Endothelial cell of hepatic sinusoid (primary cell): ENCODE results near the gene EEFSEC.

Experiments used
- in situ Hi-C: cut with HindIII; loops from 2 replicates; pipeline ENCODE4 v1.10.0; 2017; ENCODE audit warnings: low sequenced_read_pairs

The EEFSEC gene

GRCh38 chr3:128360705-128361271, 207.5 kb downstream of the EEFSEC start:
- in situ Hi-C loops: no loop called here

- in situ Hi-C loops: no loop called here
Measured at GRCh38 chr3:128362026-128362965, 209.0 kb downstream of the EEFSEC start.

GRCh38 chr3:128364291-128364690, 211.0 kb downstream of the EEFSEC start:
- in situ Hi-C loops: no loop called here

- in situ Hi-C loops: loop anchor here (5.0 kb wide), 1 partner anchor 38 kb away; no protein-coding TSS in a partner anchor
Measured at GRCh38 chr3:128364808-128365360, 211.6 kb downstream of the EEFSEC start.

DNA sequence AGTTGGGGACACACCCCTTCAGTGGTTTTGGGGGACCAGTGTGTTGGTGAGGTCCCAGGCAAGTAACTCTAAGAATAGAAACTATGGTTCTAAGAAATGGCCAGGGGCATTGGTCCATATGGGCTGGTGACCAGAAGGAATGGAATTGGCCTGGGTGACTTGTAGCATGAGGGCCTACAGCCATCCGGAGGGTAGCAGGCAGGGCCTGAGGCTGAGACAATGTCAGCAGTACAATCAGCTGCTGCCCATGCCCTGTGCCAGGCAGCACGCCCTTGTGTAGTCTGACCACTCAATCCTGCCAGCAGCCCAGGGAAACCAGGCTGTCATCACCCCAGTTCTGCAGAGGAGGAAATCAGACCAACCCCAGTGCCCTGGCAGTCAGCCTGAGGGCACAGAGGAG, 212.9 kb downstream of the EEFSEC start:
- in situ Hi-C loops: loop anchor here (5.0 kb wide), 1 partner anchor 39 kb away; no protein-coding TSS in a partner anchor

GRCh38 chr3:128366652-128367051, 213.4 kb downstream of the EEFSEC start:
- in situ Hi-C loops: loop anchor here (5.0 kb wide), 1 partner anchor 39 kb away; no protein-coding TSS in a partner anchor

- in situ Hi-C loops: loop anchor here (5.0 kb wide), 1 partner anchor 40 kb away; no protein-coding TSS in a partner anchor
Measured at GRCh38 chr3:128367221-128367620, 213.9 kb downstream of the EEFSEC start.

DNA sequence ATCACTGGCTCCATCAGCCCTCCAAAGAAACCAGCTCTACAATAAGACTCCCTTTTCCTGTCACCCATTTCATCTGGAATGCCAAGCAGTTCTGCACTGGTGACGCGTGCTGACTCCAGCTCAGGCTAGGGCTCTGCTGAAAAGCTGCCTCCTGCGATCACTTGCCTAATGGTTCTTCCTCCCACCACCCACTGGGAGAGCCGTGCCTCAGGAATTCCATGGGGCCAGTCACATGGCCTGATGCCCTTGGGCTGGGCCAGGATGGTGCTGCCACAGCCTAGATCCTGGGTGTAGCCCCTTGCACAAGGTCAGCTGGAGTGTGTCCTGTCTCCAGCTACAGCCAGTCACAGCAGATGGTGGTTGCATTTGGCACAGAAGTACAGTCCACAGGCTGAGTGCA, 214.5 kb downstream of the EEFSEC start:
- in situ Hi-C loops: loop anchor here (5.0 kb wide), 1 partner anchor 40 kb away; no protein-coding TSS in a partner anchor

- in situ Hi-C loops: loop anchor here (5.0 kb wide), 1 partner anchor 41 kb away; no protein-coding TSS in a partner anchor
Measured at GRCh38 chr3:128368626-128369025, 215.3 kb downstream of the EEFSEC start.

DNA sequence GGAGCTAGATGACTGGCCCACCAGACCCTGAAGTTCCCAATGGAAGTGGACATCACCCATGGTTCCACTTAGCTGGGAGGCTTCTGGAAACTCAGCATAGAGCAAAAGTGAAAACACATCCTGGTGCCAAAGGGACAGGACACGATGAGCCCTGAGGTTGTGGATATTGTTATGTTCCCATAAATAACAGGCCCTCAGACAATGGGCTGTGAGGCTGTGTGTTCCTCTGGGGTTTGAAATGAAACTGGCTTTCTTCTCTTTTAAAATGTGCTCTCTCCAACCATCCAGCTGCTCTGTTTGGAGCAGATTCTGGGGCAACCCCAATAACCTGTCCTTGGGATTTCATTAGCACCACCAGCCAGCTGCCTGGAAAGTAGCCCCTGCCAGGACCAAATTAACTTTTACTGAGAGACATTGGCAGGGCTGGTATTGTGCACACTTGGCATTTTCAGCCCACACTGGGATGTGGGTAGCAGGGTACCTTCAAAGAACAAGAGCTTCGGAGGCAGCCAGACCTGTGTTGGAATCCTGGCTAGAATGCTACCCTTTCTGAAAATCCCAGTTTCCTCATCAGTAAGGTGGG, 215.9 kb downstream of the EEFSEC start:
- in situ Hi-C loops: loop anchor here (5.0 kb wide), 1 partner anchor 42 kb away; no protein-coding TSS in a partner anchor

GRCh38 chr3:128369881-128370642, 216.8 kb downstream of the EEFSEC start:
- in situ Hi-C loops: loop anchor here (5.0 kb wide), 1 partner anchor 43 kb away; no protein-coding TSS in a partner anchor

- in situ Hi-C loops: no loop called here
Measured at GRCh38 chr3:128372281-128372680, 219.0 kb downstream of the EEFSEC start.

DNA sequence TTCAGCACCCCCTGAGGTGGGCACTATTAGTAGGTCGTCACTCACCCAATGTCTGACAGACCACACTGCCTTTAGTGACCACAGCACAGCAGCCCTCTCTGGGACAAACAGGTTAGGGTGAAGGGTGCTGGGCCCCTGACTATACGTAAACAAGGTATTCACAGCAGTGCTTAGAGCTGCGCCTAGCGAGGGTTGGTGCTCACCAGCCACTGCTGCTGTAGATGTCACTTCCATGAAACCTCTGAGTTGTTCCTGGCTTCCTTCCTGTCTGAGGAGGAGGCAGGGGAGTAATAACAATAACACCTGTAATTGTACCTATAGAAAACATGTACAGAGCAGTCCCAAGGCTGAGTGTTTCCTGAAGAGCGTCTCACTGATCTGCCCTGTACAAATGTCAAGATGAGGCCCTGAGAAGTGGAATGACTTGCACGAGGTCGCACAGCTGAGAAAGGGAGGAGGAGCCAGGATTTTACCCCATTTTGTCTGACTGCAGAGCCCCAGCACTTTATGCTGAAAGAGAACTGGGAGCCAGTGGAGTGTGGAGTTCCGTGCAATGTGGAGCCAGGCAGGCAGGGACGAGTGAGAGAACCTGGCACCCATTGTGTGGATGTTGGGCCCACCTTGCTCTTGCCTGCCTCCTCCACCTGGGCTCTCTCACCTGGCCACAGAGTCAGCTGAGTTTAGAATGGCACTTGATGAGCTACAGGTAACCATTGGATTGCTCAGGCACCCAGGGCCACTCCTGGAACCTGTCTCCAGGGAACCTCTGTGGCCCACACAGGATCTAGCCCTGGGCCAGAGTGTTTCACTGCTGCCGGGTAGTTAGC, 219.6 kb downstream of the EEFSEC start:
- in situ Hi-C loops: no loop called here

- in situ Hi-C loops: no loop called here
Measured at GRCh38 chr3:128374746-128375445, 221.6 kb downstream of the EEFSEC start.

- in situ Hi-C loops: no loop called here
Measured at GRCh38 chr3:128376516-128376915, 223.2 kb downstream of the EEFSEC start.

DNA sequence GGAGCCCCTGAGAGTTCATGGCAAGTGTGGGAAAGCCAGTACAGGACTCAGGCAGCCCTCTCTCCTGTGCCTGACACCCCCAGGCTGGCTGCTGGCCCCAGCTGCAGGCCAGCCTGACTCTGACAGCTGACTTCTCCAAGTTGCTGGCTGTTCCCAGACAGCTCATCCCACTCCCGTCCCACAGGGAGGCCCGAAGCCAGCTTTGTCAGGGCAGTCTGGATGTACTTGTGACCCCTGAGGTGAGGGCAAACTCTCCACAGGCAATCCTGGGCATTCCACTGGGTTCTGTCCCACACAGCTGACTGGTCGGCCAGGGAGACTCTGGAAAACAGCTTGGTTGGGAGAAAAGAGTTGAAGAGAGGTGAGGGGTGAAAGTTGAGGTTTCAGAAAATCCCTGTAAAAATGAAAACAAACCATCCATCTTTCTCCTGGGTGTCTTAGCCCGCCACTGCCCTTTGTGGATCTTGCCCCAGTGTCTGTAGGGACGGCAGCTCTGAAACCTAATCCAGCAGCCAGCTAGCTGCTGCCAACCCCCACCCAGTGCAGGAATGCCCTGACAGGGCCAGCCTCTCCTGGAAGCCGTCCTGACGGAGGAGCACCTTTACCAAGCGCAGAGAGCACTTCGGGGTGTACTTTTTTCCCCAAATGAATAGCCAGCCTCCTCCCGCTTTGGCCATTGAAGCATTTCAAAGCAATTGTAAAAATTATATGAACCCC, 225.5 kb downstream of the EEFSEC start:
- in situ Hi-C loops: no loop called here

GRCh38 chr3:128379367-128380160, 226.3 kb downstream of the EEFSEC start:
- in situ Hi-C loops: loop anchor here (10.0 kb wide), 1 partner anchor 205 kb away; no protein-coding TSS in a partner anchor
